SIG-M5 (cell line): ENCODE measurements around the gene SULT6B1.
"Not testable (repeated sequence)": the region's sequence is repeated elsewhere in the genome, so short reads cannot be mapped to it uniquely, and the experiment has no call there.

Experiments used
- DNase-seq: peaks from one replicate; lab custom pipeline; 2025; lab: John Stamatoyannopoulos, UW

SULT6B1 gene

GRCh38 chr2:37196320-37197195 is 8.1 kb upstream of the SULT6B1 start, which contains the start of gene CEBPZOS:
CEBPZOS (plus strand) TSS chr2:37196496; CDS start chr2:37199705, 3,209 bp downstream.
- peak; percentile 10 for DNase-seq

GRCh38 chr2:37195862-37196319 is 7.4 kb upstream of the SULT6B1 start:
- DNase-seq, result not testable (repeated sequence)

- no peak for DNase-seq
Observed at GRCh38 chr2:37192551-37192950, 4.1 kb upstream of the SULT6B1 start.

- no peak for DNase-seq
Observed at GRCh38 chr2:37191747-37192146, 3.3 kb upstream of the SULT6B1 start.

- no peak for DNase-seq
Observed at GRCh38 chr2:37191253-37191652, 2.8 kb upstream of the SULT6B1 start.

GRCh38 chr2:37190290-37190689 is 1.8 kb upstream of the SULT6B1 start:
- DNase-seq, result peak; percentile 71

- DNase-seq, result peak; percentile 92
Observed at GRCh38 chr2:37189452-37190153, 1.1 kb upstream of the SULT6B1 start.

GRCh38 chr2:37181726-37182684 is 6.5 kb downstream of the SULT6B1 start:
- DNase-seq, result no peak

- DNase-seq, result no peak
Observed at GRCh38 chr2:37180640-37181039, 7.8 kb downstream of the SULT6B1 start.

GRCh38 chr2:37180006-37180639 is 8.3 kb downstream of the SULT6B1 start:
- DNase-seq, result no peak

- no peak for DNase-seq
Observed at GRCh38 chr2:37173741-37174140, 14.7 kb downstream of the SULT6B1 start.

GRCh38 chr2:37171624-37171950 is 16.9 kb downstream of the SULT6B1 start:
- no peak for DNase-seq

- DNase-seq, result no peak
Observed at GRCh38 chr2:37168217-37168981, 20.1 kb downstream of the SULT6B1 start.

GRCh38 chr2:37167636-37168180 is 20.8 kb downstream of the SULT6B1 start:
- no peak for DNase-seq

GRCh38 chr2:37164757-37165156 is 23.7 kb downstream of the SULT6B1 start:
- no peak for DNase-seq

GRCh38 chr2:37156857-37157714 is 31.4 kb downstream of the SULT6B1 start, which contains the start of gene EIF2AK2:
EIF2AK2 (minus strand) TSS chr2:37156980; CDS start chr2:37147806, 9,174 bp downstream.
- DNase-seq, result peak; percentile 6

- DNase-seq, result no peak
Observed at GRCh38 chr2:37156071-37156856, 32.2 kb downstream of the SULT6B1 start.

GRCh38 chr2:37154785-37155184 is 33.7 kb downstream of the SULT6B1 start:
- DNase-seq, result no peak
